Activated T-cell treated with anti-CD3 and anti-CD28 coated beads, Interleukin-2, amount 50 U/mL, for 1 hour (primary cell): Measurements from ENCODE around the gene TMEM184C.

Experiments used
- DNase-seq: peaks from one replicate; pipeline ENCODE4 v3.0.0-alpha.2; 2020

The TMEM184C gene

GRCh38 chr4:147605499-147605898 lies 11.7 kb upstream of the TMEM184C start:
- DNase-seq, result no peak

- DNase-seq, result no peak
These were observed 9.7 kb upstream of the TMEM184C start for GRCh38 chr4:147607471-147607870.

- no peak for DNase-seq
These were observed 6.5 kb upstream of the TMEM184C start for GRCh38 chr4:147610686-147611085.

- DNase-seq, result no peak
These were observed 386 bp upstream of the TMEM184C start for GRCh38 chr4:147616849-147617172.

- no peak for DNase-seq
These were observed 869 bp downstream of the TMEM184C start for GRCh38 chr4:147617841-147618691.

- no peak for DNase-seq
These were observed 3.1 kb downstream of the TMEM184C start for GRCh38 chr4:147620315-147620714.

- no peak for DNase-seq
These were observed 8.5 kb downstream of the TMEM184C start for GRCh38 chr4:147625733-147626132.

GRCh38 chr4:147626903-147627302 lies 9.7 kb downstream of the TMEM184C start:
- no peak for DNase-seq

- DNase-seq, result no peak
These were observed 11.2 kb downstream of the TMEM184C start for GRCh38 chr4:147628415-147628814.

GRCh38 chr4:147629783-147630730 lies 12.9 kb downstream of the TMEM184C start:
- no peak for DNase-seq

GRCh38 chr4:147633113-147633512 lies 15.9 kb downstream of the TMEM184C start:
- no peak for DNase-seq

- DNase-seq, result no peak
These were observed 16.4 kb downstream of the TMEM184C start for GRCh38 chr4:147633643-147634042.

GRCh38 chr4:147635348-147635747 lies 18.2 kb downstream of the TMEM184C start:
- no peak for DNase-seq

GRCh38 chr4:147638365-147638764 lies 21.2 kb downstream of the TMEM184C start:
- DNase-seq, result no peak

GRCh38 chr4:147638942-147639341 lies 21.7 kb downstream of the TMEM184C start:
- no peak for DNase-seq

GRCh38 chr4:147639388-147639787 lies 22.2 kb downstream of the TMEM184C start:
- DNase-seq, result no peak

- DNase-seq, result no peak
These were observed 23.1 kb downstream of the TMEM184C start for GRCh38 chr4:147640331-147640730.

GRCh38 chr4:147643616-147644015 lies 26.4 kb downstream of the TMEM184C start:
- DNase-seq, result no peak

- DNase-seq, result no peak
These were observed 27.3 kb downstream of the TMEM184C start for GRCh38 chr4:147644471-147644870.

- no peak for DNase-seq
These were observed 27.9 kb downstream of the TMEM184C start for GRCh38 chr4:147645099-147645498.

GRCh38 chr4:147648656-147649055 lies 31.5 kb downstream of the TMEM184C start:
- DNase-seq, result no peak

GRCh38 chr4:147651563-147651962 lies 34.4 kb downstream of the TMEM184C start:
- no peak for DNase-seq

- no peak for DNase-seq
These were observed 38.4 kb downstream of the TMEM184C start for GRCh38 chr4:147655639-147656038.

- no peak for DNase-seq
These were observed 41.3 kb downstream of the TMEM184C start for GRCh38 chr4:147658501-147658900.
